ENCODE measurements around the gene ODF4.

DNA sequence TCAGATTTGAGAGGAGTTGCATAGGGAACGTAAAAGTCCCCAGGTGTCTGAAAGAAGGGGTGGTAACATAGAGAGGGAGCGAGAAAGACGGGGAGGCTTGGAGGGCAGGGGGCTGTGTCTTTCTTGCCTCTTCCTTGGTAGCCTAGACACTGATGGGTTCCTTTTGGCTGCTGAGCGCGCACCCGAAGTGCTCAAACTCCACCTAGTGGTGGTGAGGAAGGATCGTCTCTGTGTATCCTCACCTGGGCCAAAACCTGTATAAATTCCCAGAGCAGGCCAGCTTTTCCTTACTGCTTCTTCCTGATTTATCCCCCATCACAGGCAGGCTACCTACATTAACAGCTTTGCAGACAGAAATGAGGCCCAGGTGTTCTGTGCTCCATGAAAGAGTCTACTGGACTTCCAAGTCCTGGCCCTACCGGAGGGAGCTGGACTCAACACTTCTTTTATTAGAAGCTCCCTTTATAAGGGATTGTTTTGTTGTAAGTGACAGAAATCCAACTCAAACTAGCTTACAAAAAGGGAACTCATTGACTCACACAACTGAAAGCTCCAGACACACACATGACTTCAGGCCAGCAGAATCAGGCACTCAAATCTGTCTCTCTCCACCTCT lies 38.9 kb upstream of the ODF4 start:
- TF ChIP-seq, protein P1, sequence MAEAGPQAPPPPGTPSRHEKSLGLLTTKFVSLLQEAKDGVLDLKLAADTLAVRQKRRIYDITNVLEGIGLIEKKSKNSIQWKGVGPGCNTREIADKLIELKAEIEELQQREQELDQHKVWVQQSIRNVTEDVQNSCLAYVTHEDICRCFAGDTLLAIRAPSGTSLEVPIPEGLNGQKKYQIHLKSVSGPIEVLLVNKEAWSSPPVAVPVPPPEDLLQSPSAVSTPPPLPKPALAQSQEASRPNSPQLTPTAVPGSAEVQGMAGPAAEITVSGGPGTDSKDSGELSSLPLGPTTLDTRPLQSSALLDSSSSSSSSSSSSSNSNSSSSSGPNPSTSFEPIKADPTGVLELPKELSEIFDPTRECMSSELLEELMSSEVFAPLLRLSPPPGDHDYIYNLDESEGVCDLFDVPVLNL (CRISPR knock-in tag; IDR thresholded peaks at IDR 0.05; ENCODE audit: borderline replicate concordance, low read depth) = no peak
- no peak for TF ChIP-seq ZNF232 (CRISPR knock-in tag; IDR thresholded peaks at IDR 0.05)
- TF ChIP-seq, protein P2, sequence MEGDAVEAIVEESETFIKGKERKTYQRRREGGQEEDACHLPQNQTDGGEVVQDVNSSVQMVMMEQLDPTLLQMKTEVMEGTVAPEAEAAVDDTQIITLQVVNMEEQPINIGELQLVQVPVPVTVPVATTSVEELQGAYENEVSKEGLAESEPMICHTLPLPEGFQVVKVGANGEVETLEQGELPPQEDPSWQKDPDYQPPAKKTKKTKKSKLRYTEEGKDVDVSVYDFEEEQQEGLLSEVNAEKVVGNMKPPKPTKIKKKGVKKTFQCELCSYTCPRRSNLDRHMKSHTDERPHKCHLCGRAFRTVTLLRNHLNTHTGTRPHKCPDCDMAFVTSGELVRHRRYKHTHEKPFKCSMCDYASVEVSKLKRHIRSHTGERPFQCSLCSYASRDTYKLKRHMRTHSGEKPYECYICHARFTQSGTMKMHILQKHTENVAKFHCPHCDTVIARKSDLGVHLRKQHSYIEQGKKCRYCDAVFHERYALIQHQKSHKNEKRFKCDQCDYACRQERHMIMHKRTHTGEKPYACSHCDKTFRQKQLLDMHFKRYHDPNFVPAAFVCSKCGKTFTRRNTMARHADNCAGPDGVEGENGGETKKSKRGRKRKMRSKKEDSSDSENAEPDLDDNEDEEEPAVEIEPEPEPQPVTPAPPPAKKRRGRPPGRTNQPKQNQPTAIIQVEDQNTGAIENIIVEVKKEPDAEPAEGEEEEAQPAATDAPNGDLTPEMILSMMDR (IDR thresholded peaks at IDR 0.05) = peak; percentile 80
- no peak for TF ChIP-seq ESRRA (CRISPR knock-in tag; IDR thresholded peaks at IDR 0.05; ENCODE audit: borderline replicate concordance)
- no peak for TF ChIP-seq CBFB (CRISPR knock-in tag; IDR thresholded peaks at IDR 0.05; ENCODE audit: low read depth)
- no peak for TF ChIP-seq ZNF423 (CRISPR knock-in tag; IDR thresholded peaks at IDR 0.05)
- TF ChIP-seq NFE2L1 (CRISPR knock-in tag; IDR thresholded peaks at IDR 0.05) = no peak
- no peak for TF ChIP-seq GRHL2 (CRISPR knock-in tag; IDR thresholded peaks at IDR 0.05; ENCODE audit: insufficient replicate concordance, severe bottlenecking)
- no peak for TF ChIP-seq FOXK1 (CRISPR knock-in tag; IDR thresholded peaks at IDR 0.05)
- TF ChIP-seq, protein P3, sequence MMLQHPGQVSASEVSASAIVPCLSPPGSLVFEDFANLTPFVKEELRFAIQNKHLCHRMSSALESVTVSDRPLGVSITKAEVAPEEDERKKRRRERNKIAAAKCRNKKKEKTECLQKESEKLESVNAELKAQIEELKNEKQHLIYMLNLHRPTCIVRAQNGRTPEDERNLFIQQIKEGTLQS (CRISPR knock-in tag; conservative IDR thresholded peaks at IDR 0.05) = no peak

All from WTC11 (cell line).